GM18505 (cell line): ENCODE results near the gene PARP11.

Experiments
- ATAC-seq: cut with Tn5 transposase; IDR thresholded peaks from one replicate; pipeline ENCODE4 v1.9.1; 2021; ENCODE audit not compliant: unreplicated experiment
- POLR2A ChIP-seq: IDR thresholded peaks from 4 replicates; pipeline ENCODE4 v1.6.1; 2011; ENCODE audit warnings: borderline replicate concordance; ENCODE audit not compliant: insufficient read depth, insufficient read length; ENCODE audit errors: extremely low read depth

The PARP11 gene

GRCh38 chr12:3832738-3833137 lies 40.5 kb downstream of the PARP11 start:
- no peak for TF ChIP-seq POLR2A
- no peak for ATAC-seq

- TF ChIP-seq POLR2A, result no peak
- ATAC-seq, result no peak
Observed at GRCh38 chr12:3828888-3829287, 44.3 kb downstream of the PARP11 start.

GRCh38 chr12:3827301-3828000 lies 45.7 kb downstream of the PARP11 start:
- no peak for TF ChIP-seq POLR2A
- ATAC-seq, result no peak

GRCh38 chr12:3821441-3821840 lies 51.8 kb downstream of the PARP11 start:
- no peak for TF ChIP-seq POLR2A
- ATAC-seq, result no peak

GRCh38 chr12:3820122-3820521 lies 53.1 kb downstream of the PARP11 start:
- no peak for ATAC-seq

GRCh38 chr12:3816266-3816665 lies 56.9 kb downstream of the PARP11 start:
- ATAC-seq, result no peak
- TF ChIP-seq POLR2A, result no peak

More at GRCh38 chr12:3820122-3820521, 53.1 kb downstream of the PARP11 start:
- no peak for TF ChIP-seq POLR2A

- TF ChIP-seq POLR2A, result no peak
- no peak for ATAC-seq
Observed at GRCh38 chr12:3815094-3815766, 58.0 kb downstream of the PARP11 start.

GRCh38 chr12:3810540-3810939 lies 62.7 kb downstream of the PARP11 start:
- no peak for TF ChIP-seq POLR2A
- ATAC-seq, result no peak

- TF ChIP-seq POLR2A, result no peak
- ATAC-seq, result no peak
Observed at GRCh38 chr12:3810016-3810370, 63.2 kb downstream of the PARP11 start.

GRCh38 chr12:3809357-3810015 lies 63.7 kb downstream of the PARP11 start:
- no peak for TF ChIP-seq POLR2A
- no peak for ATAC-seq

GRCh38 chr12:3805077-3805476 lies 68.1 kb downstream of the PARP11 start:
- no peak for TF ChIP-seq POLR2A
- ATAC-seq, result no peak

- TF ChIP-seq POLR2A, result no peak
- no peak for ATAC-seq
Observed at GRCh38 chr12:3803865-3804472, 69.2 kb downstream of the PARP11 start.

- no peak for ATAC-seq
- no peak for TF ChIP-seq POLR2A
Observed at GRCh38 chr12:3802721-3803120, 70.5 kb downstream of the PARP11 start.
